Pericardium fibroblast (primary cell): ENCODE results near the gene FAM98C. TPM values are rescaled to one million over a fixed set of nuclear protein-coding genes. Genes with fewer than 3 reads are reported as not detected.

Experiments
- total RNA-seq: library from RNA; depleted of rRNA; stranded (reverse); fragments of >200 nt; gene quantifications from 2 replicates; pipeline ENCODE4 v1.2.3, GENCODE V29; 2015

Gene FAM98C
- 18.3 and 23.6 TPM in 2 replicates for total RNA-seq

GRCh38 chr19:38402967-38403674 lies at the start of gene FAM98C:
TSS of gene FAM98C (plus strand) at chr19:38403093. CDS start at chr19:38403154, 61 bp downstream.

GRCh38 chr19:38374332-38375097 lies 28.4 kb upstream of the FAM98C start, which contains the start of gene PSMD8:
TSS of gene PSMD8 (plus strand) at chr19:38374571. CDS start at chr19:38374602, 31 bp downstream.

GRCh38 chr19:38387550-38388348 lies 15.1 kb upstream of the FAM98C start, which contains the start of gene GGN:
TSS of gene GGN (minus strand) at chr19:38388034. CDS start at chr19:38387261, 773 bp downstream.

GRCh38 chr19:38388349-38389100 lies 14.4 kb upstream of the FAM98C start, which contains the start of gene SPRED3:
TSS of gene SPRED3 (plus strand) at chr19:38388697. CDS start at chr19:38390303, 1,606 bp downstream.

GRCh38 chr19:38425810-38426466 lies 23.0 kb downstream of the FAM98C start, which contains the start of gene RASGRP4:
TSS of gene RASGRP4 (minus strand) at chr19:38426219. CDS start at chr19:38426091, 128 bp downstream.

GRCh38 chr19:38433268-38433733 lies 30.4 kb downstream of the FAM98C start, which contains the start of gene RYR1:
TSS of gene RYR1 (plus strand) at chr19:38433691. CDS start at chr19:38433830, 139 bp downstream.

Other genes with a start within 250 kb of the FAM98C start
- 0.09 and 0.82 TPM in 2 replicates for gene DPF1, start 178.9 kb upstream of the FAM98C start, total RNA-seq
- 0.34 and 36.8 TPM in 2 replicates for gene PPP1R14A, start 146.7 kb upstream of the FAM98C start, total RNA-seq
- 3.3 TPM in 1 of 2 replicates, not detected in the other for gene SPINT2, start 138.5 kb upstream of the FAM98C start, total RNA-seq
- gene C19orf33, start 98.8 kb upstream of the FAM98C start, total RNA-seq = 1.5 and 1.6 TPM in 2 replicates
- gene YIF1B, start 87.1 kb upstream of the FAM98C start, total RNA-seq = 65.8 and 103 TPM in 2 replicates
- 3.7 and 11.3 TPM in 2 replicates for gene KCNK6, start 83.2 kb upstream of the FAM98C start, total RNA-seq
- gene CATSPERG, start 67.3 kb upstream of the FAM98C start, total RNA-seq = 0.12 TPM in 1 of 2 replicates, not detected in the other
- 218 and 268 TPM in 2 replicates for gene PSMD8, start 28.5 kb upstream of the FAM98C start, total RNA-seq
- gene GGN, start 15.1 kb upstream of the FAM98C start, total RNA-seq = 0.23 and 0.43 TPM in 2 replicates
- 0.35 and 0.51 TPM in 2 replicates for gene SPRED3, start 14.4 kb upstream of the FAM98C start, total RNA-seq
- gene RASGRP4, start 23.1 kb downstream of the FAM98C start, total RNA-seq = 0.12 TPM in 1 of 2 replicates, not detected in the other
- gene RYR1, start 30.6 kb downstream of the FAM98C start, total RNA-seq = under 0.01 and 2.0 TPM in 2 replicates
- 0.70 TPM in 1 of 2 replicates, not detected in the other for gene MAP4K1, start 214.9 kb downstream of the FAM98C start, total RNA-seq
- 371 and 497 TPM in 2 replicates for gene EIF3K, start 216.1 kb downstream of the FAM98C start, total RNA-seq
- 129 and 263 TPM in 2 replicates for gene ACTN4, start 244.6 kb downstream of the FAM98C start, total RNA-seq